Esophagus muscularis mucosa (tissue), 4 donors: ENCODE measurements around the gene LTB4R2. TPM values are rescaled to one million over a fixed set of nuclear protein-coding genes. Genes with fewer than 3 reads are reported as not detected.

Source experiments
- DNase-seq: peaks from one replicate; pipeline ENCODE4 v3.0.0-alpha.2; 2017; ENCODE audit errors: extremely low spot score
- H3K27ac ChIP-seq, 4 donors: fragments of 200-600 bp; sonication (generic); replicated peaks in 1 of 4; 1 replicate in 3 of 4; 2 replicates in 1 of 4; pipeline ENCODE4 v1.5.1; 2016 to 2019; ENCODE audit warnings: mild to moderate bottlenecking in 1 of 4
- H3K27me3 ChIP-seq, 4 donors: fragments of 200-600 bp; sonication (generic); one replicate each; pipeline versions ENCODE4 v1.5.1 to v1.6.0; 2016 to 2019
- H3K36me3 ChIP-seq, 4 donors: fragments of 200-600 bp; sonication (generic); one replicate each; pipeline ENCODE4 v1.5.1; 2016 to 2019
- H3K4me1 ChIP-seq, 4 donors: fragments of 200-600 bp; sonication (generic); one replicate each; pipeline ENCODE4 v1.5.1; 2016 to 2019
- H3K4me3 ChIP-seq, 4 donors: fragments of 200-600 bp; sonication (generic); 1 replicate in 2 of 4; 2 replicates in 2 of 4; pipeline ENCODE4 v1.5.1; 2016 to 2019; ENCODE audit warnings: mild to moderate bottlenecking in 4 of 4, moderate library complexity in 1 of 4
- H3K9me3 ChIP-seq, 4 donors: fragments of 200-600 bp; sonication (generic); 1 replicate in 3 of 4; 2 replicates in 1 of 4; pipeline ENCODE4 v1.5.1; 2016 to 2019
- EP300 ChIP-seq: sonication (generic); formaldehyde crosslinking; IDR thresholded peaks from one replicate; pipeline ENCODE4 v1.6.1; 2017; ENCODE audit warnings: antibody characterized with exemption
- POLR2A ChIP-seq: fragments of 450-650 bp; IDR thresholded peaks from one replicate; pipeline ENCODE4 v1.6.1; 2017; ENCODE audit warnings: antibody characterized with exemption, moderate library complexity, mild to moderate bottlenecking, low read depth
- POLR2AphosphoS5 ChIP-seq, 2 donors: sonication (generic); formaldehyde crosslinking; IDR thresholded peaks; one replicate each; pipeline ENCODE4 v1.6.1; 2017; ENCODE audit warnings: antibody characterized with exemption in 2 of 2
- WGBS: methylation state at CpG from one replicate; pipeline ENCODE4 v1.1.5; 2018; 5-methylcytosine and 5-hydroxymethylcytosine counted together
- intact Hi-C: fragments of 100-400 bp; cut with DNase I; formaldehyde crosslinking; loops from one replicate; pipeline ENCODE4 v1.15.1; 2023
- total RNA-seq, 4 donors: library from RNA; depleted of rRNA; stranded (reverse); fragments of >200 nt; gene quantifications; one replicate each; pipeline versions ENCODE4 v1.1.0 to v1.2.1, GENCODE V29; 2016
- TF ChIP-seq, protein P1 (sequence below), 3 experiments: fragments of 200-600 bp in 2 of 3; fragments of 450-650 bp in 1 of 3; sonication (generic) in 2 of 3; IDR thresholded peaks; one replicate each; pipeline ENCODE4 v1.5.1; 2017 to 2019; ENCODE audit warnings: antibody characterized with exemption in 3 of 3, mild to moderate bottlenecking in 2 of 3, moderate library complexity in 1 of 3

The LTB4R2 gene
- total RNA-seq, 4 donors from 2014 or later: 1.7 to 3.7 (median 2.4) TPM

DNA sequence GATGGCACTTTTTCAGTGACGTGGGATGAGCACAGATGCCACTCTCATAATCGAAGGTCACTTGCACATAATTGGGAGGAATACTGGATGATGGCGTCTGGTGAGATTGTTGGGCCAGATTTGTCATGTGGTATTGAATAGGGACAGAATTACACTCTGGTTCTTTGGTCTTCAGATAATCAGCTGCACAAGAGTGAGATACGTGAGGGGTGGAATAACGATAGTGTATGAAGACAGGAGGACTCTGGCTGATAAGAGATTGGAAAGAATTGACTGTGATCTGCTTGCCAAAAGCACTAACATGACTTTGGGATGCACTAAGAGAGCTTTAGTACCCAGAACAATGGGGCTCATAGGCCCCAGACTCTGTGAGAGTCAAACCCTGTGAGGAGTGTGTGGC, 31.5 kb upstream of the LTB4R2 start:
- 97% methylated on average over 5 of the region's 5 CpGs for WGBS
- Histone ChIP-seq H3K9me3 (no peaks in the 10 kb centered on the region), H3K36me3 (no peaks in the 10 kb centered on the region), H3K4me3 (no peak overlapping the region), H3K27ac (no peak overlapping the region), H3K4me1 (peaks cover 0 to 16% (median 0%) of the 10 kb centered on the region in 4 donors), H3K27me3 (no peaks in the 10 kb centered on the region)
- TF ChIP-seq POLR2A (no peak), POLR2AphosphoS5 (IDR thresholded peaks at IDR 0.05) (no peak), EP300 (no peak)
- TF ChIP-seq, protein P1, sequence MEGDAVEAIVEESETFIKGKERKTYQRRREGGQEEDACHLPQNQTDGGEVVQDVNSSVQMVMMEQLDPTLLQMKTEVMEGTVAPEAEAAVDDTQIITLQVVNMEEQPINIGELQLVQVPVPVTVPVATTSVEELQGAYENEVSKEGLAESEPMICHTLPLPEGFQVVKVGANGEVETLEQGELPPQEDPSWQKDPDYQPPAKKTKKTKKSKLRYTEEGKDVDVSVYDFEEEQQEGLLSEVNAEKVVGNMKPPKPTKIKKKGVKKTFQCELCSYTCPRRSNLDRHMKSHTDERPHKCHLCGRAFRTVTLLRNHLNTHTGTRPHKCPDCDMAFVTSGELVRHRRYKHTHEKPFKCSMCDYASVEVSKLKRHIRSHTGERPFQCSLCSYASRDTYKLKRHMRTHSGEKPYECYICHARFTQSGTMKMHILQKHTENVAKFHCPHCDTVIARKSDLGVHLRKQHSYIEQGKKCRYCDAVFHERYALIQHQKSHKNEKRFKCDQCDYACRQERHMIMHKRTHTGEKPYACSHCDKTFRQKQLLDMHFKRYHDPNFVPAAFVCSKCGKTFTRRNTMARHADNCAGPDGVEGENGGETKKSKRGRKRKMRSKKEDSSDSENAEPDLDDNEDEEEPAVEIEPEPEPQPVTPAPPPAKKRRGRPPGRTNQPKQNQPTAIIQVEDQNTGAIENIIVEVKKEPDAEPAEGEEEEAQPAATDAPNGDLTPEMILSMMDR (IDR thresholded peaks at IDR 0.05): no peak
- intact Hi-C loops: no loop called here
- no peak for DNase-seq

DNA sequence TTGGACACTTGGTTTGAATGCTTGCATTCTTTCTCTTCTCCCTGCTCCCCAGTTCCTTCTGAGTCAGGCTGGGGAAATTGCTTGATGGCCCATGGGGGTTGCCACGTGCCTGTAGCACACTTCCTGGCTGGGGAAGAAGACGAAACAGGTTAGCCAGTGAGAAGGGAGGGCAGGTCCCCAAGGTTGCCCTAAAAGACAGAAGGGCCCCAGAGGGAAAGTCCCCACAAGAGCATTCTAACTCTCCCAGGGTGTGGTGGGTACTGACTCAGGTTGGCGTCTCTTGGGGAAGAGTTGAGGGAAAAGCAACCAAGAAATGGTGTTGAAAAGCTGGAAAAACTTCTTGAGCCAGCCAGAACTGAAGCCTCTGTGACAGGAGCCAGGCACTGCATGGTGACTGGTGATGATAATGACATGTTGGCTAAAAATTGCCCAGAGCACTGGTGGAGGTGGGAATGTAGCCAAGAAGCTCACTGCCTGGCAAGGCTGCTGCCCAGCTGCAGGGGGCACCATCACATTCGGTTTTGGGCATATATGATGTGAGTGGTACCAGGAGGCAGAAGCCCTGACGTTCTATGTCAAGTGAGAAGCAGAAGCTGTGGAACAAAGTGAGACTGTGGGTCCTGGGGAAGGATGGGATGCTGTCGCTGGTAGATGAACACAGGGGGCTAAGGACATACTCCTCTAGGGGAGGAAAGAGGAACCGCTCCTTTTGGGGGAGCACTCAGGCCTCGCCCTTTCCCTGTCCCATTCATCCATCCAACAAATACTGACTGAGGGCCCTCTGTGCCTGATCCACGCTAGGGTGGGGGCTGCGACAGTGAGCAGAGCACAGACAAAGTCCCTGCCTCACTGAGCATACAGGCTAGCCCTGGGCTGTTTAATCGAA, 30.4 kb upstream of the LTB4R2 start:
- intact Hi-C loops: no loop called here
- DNase-seq: no peak
- Histone ChIP-seq H3K27ac (no peak overlapping the region), H3K36me3 (no peaks in the 10 kb centered on the region), H3K9me3 (no peaks in the 10 kb centered on the region), H3K27me3 (no peaks in the 10 kb centered on the region), H3K4me3 (no peak overlapping the region), H3K4me1 (peaks cover 0 to 12% (median 0%) of the 10 kb centered on the region in 4 donors)
- TF ChIP-seq EP300: no peak
- 63% methylated on average over 11 of the region's 11 CpGs for WGBS

DNA sequence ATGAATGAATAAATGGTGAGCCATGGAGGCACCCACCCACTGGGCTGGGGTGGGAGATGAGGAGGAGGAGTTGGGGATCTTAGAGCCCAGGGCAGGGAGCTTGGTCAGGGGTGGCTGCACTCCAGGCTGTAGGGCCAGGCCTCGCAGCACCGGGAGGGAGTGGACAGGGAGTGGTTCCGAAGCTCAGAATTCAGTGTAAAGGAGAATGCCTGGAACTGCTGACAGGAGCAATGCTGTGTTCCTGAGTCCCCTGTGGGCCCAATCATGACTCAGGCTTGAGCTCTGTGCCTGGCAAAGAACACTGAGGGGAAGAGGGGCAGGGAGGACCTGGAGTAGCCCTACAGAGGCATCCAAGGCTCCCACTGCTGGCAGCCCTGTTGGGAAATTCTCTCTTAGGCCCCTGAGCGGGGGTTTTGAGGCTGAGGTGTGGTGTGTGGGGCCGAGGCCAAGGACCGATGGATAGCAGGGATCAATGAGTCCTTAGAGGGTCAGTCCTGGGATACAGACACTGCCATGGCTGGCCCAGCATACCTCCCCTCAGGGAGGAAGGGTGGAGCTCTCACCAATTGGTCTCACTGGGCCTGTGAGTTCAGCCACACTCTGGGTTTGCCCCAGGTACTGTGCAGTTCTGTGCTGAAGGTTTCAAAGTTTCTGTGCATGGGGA, 29.0 kb upstream of the LTB4R2 start:
- H3K36me3 ChIP-seq: no peaks in the 10 kb centered on the region
- WGBS: 64% methylated on average over 3 of the region's 6 CpGs
- intact Hi-C loops: no loop called here
- peaks cover 0 to 9% (median 0%) of the 10 kb centered on the region in 4 donors for H3K4me1 ChIP-seq
- no peak for DNase-seq
- no peak overlapping the region for H3K4me3 ChIP-seq
- no peak overlapping the region for H3K27ac ChIP-seq
- TF ChIP-seq EP300 (no peak), POLR2A (no peak), POLR2AphosphoS5 (IDR thresholded peaks at IDR 0.05) (no peak)
- TF ChIP-seq, protein P1 (IDR thresholded peaks at IDR 0.05): no peak
- H3K27me3 ChIP-seq: no peaks in the 10 kb centered on the region
- no peaks in the 10 kb centered on the region for H3K9me3 ChIP-seq

DNA sequence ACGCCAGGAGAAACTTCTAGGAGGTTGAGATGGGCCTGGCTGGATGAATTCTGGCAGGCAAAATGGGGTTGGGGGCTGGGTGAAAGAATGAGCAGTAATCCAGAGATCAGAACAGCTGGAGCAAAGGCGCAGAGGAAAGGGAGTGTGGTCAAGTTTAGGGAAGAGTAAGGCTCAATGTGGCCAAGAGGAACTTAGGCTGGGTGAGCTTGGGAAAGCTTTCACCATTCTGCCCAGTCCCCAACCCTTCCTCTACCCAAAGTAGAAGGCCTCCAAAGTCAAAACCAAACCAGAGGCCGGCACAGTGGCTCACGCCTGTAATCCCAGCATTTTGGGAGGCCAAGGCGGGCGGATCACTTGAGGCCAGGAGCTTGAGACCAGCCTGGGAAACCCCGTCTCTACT, 28.3 kb upstream of the LTB4R2 start:
- Histone ChIP-seq H3K4me1 (peaks cover 0 to 9% (median 0%) of the 10 kb centered on the region in 4 donors), H3K27ac (no peak overlapping the region), H3K4me3 (no peak overlapping the region), H3K9me3 (no peaks in the 10 kb centered on the region), H3K27me3 (no peaks in the 10 kb centered on the region), H3K36me3 (no peaks in the 10 kb centered on the region)
- DNase-seq: no peak
- TF ChIP-seq POLR2AphosphoS5 (IDR thresholded peaks at IDR 0.05) (no peak), EP300 (no peak), POLR2A (no peak)
- TF ChIP-seq, protein P1 (IDR thresholded peaks at IDR 0.05): no peak
- intact Hi-C loops: no loop called here
- WGBS: 79% methylated on average over 7 of the region's 7 CpGs

DNA sequence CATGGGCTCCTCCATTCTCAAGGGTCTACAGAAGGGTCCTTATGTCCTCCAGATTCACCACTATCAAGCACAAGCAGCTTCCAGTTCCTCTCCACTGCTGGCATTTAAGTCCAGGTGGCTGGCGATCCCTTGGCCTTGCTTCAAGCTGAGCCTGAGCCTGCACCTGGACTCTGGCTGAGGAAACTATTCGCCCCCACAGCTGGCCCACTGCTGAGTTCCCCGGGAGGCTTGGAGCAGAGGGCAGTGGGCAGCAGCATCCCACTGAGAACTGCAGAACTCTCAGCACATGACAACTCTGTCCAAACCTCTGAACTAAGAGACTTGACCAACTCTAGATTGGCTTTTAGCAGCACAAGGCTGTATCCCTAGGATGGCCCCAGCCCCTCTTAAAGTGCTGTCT, 27.2 kb upstream of the LTB4R2 start:
- Histone ChIP-seq H3K27ac (no peak overlapping the region), H3K27me3 (no peaks in the 10 kb centered on the region), H3K4me3 (no peak overlapping the region), H3K9me3 (no peaks in the 10 kb centered on the region), H3K4me1 (peaks cover 0 to 9% (median 0%) of the 10 kb centered on the region in 4 donors), H3K36me3 (no peaks in the 10 kb centered on the region)
- TF ChIP-seq EP300 (no peak), POLR2A (no peak), POLR2AphosphoS5 (IDR thresholded peaks at IDR 0.05) (no peak)
- TF ChIP-seq, protein P1 (IDR thresholded peaks at IDR 0.05): no peak
- DNase-seq: no peak
- intact Hi-C loops: no loop called here
- WGBS: 83% methylated on average over 3 of the region's 3 CpGs
